K562 (cell line): ENCODE results near the gene DND1.

Experiments used
- CTCF ChIP-seq, 3 experiments: IDR thresholded peaks in 2 of 3; conservative IDR thresholded peaks in 1 of 3; 2 replicates each; pipeline ENCODE4 v1.5.1; 2011 to 2012; ENCODE audit warnings: low read length in 3 of 3, mild to moderate bottlenecking in 3 of 3, control low read depth in 2 of 3, improper control_type of control experiment in 1 of 3, inconsistent platforms in 1 of 3, low read depth in 1 of 3, mixed read lengths in 1 of 3, moderate library complexity in 1 of 3; ENCODE audit not compliant: insufficient read depth in 2 of 3
- E2F6 ChIP-seq, 2 experiments: IDR thresholded peaks; 2 replicates each; pipeline ENCODE4 v1.6.1; 2011; ENCODE audit warnings: borderline replicate concordance in 1 of 2, control low read depth in 1 of 2, low read depth in 1 of 2, low read length in 1 of 2, mild to moderate bottlenecking in 1 of 2, mixed read lengths in 1 of 2, moderate library complexity in 1 of 2; ENCODE audit not compliant: insufficient read depth in 1 of 2, insufficient read length in 1 of 2, poor library complexity in 1 of 2, severe bottlenecking in 1 of 2; ENCODE audit errors: extremely low read depth in 1 of 2
- ELK3 ChIP-seq: fragments of 450-650 bp; formaldehyde crosslinking; IDR thresholded peaks from 2 replicates; pipeline ENCODE4 v1.4.0; 2020; ENCODE audit warnings: mild to moderate bottlenecking
- KLF10 ChIP-seq: fragments of 250-450 bp; sonication (Bioruptor Pico); IDR thresholded peaks from 2 replicates; pipeline ENCODE4 v1.6.1; 2021; ENCODE audit warnings: matching md5 sums
- NBN ChIP-seq: fragments of 450-650 bp; IDR thresholded peaks from 2 replicates; pipeline ENCODE4 v1.6.1; 2016; ENCODE audit warnings: low read depth, mild to moderate bottlenecking
- NR4A1 ChIP-seq, 2 experiments: fragments of 250-450 bp in 1 of 2; fragments of 450-650 bp in 1 of 2; sonication (Bioruptor Pico) in 1 of 2; IDR thresholded peaks; 2 replicates each; pipeline versions ENCODE4 v1.4.0 to v1.6.1; 2016 to 2020; ENCODE audit warnings: mild to moderate bottlenecking in 2 of 2, missing compliant biosample characterization in 1 of 2, missing genetic modification characterization in 1 of 2, moderate library complexity in 1 of 2
- PCBP2 ChIP-seq: fragments of 200-400 bp; formaldehyde crosslinking; IDR thresholded peaks from 2 replicates; pipeline ENCODE4 v1.6.1; 2018; ENCODE audit warnings: low read length, low read depth, mild to moderate bottlenecking, moderate library complexity; ENCODE audit not compliant: poor library complexity, severe bottlenecking
- PHF20 ChIP-seq: fragments of 450-650 bp; IDR thresholded peaks from 2 replicates; pipeline ENCODE4 v1.6.1; 2018; ENCODE audit not compliant: partially characterized antibody
- POLR2AphosphoS5 ChIP-seq: IDR thresholded peaks from 2 replicates; pipeline ENCODE4 v1.6.1; 2011; ENCODE audit warnings: mild to moderate bottlenecking, low read depth, low read length, moderate library complexity; ENCODE audit not compliant: control insufficient read depth, insufficient read depth
- SETDB1 ChIP-seq: IDR thresholded peaks from one replicate; pipeline ENCODE4 v1.6.1; 2012; ENCODE audit warnings: low read length, control low read depth, inconsistent platforms
- SP1 ChIP-seq: sonication (generic); formaldehyde crosslinking; IDR thresholded peaks from 2 replicates; pipeline ENCODE4 v1.8.1; 2022; ENCODE audit warnings: mild to moderate bottlenecking, missing genetic modification reagents
- TAF7 ChIP-seq: fragments of 450-650 bp; IDR thresholded peaks from 2 replicates; pipeline ENCODE4 v1.6.1; 2016; ENCODE audit warnings: missing genetic modification characterization, missing compliant biosample characterization
- TBL1XR1 ChIP-seq, 2 experiments: IDR thresholded peaks; 2 replicates each; pipeline ENCODE4 v1.6.1; 2012; ENCODE audit warnings: improper control_type of control experiment in 2 of 2, low read length in 2 of 2, mild to moderate bottlenecking in 1 of 2
- USF2 ChIP-seq: sonication (generic); formaldehyde crosslinking; IDR thresholded peaks from 2 replicates; pipeline ENCODE4 v1.5.0; 2020; ENCODE audit warnings: missing genetic modification reagents

GRCh38 chr5:140718266-140718592 is 44.9 kb upstream of the DND1 start:
- no peak for TF ChIP-seq SETDB1
- TF ChIP-seq USF2 (CRISPR knock-in tag): no peak
- no peak for TF ChIP-seq NR4A1 (CRISPR knock-in tag; IDR thresholded peaks at IDR 0.05)
- no peak for TF ChIP-seq NR4A1 (tag; IDR thresholded peaks at IDR 0.05)
- no peak for TF ChIP-seq CTCF (IDR thresholded peaks at IDR 0.05 in 2 of 3, conservative IDR thresholded peaks at IDR 0.05 in 1 of 3; ENCODE audit: insufficient read depth in 2 of 3, low read depth in 1 of 3, low read length in 3 of 3)
- no peak for TF ChIP-seq PHF20
- no peak for TF ChIP-seq TAF7 (tag)
- TF ChIP-seq POLR2AphosphoS5: no peak
- TF ChIP-seq ELK3: no peak
- no peak for TF ChIP-seq KLF10 (CRISPR knock-in tag)
- TF ChIP-seq NBN: no peak
- no peak for TF ChIP-seq E2F6 (IDR thresholded peaks at IDR 0.05; ENCODE audit: borderline replicate concordance in 1 of 2, extremely low read depth in 1 of 2, insufficient read depth in 1 of 2, insufficient read length in 1 of 2, low read depth in 1 of 2, low read length in 1 of 2, poor library complexity in 1 of 2, severe bottlenecking in 1 of 2)
- no peak for TF ChIP-seq PCBP2
- no peak for TF ChIP-seq TBL1XR1 (IDR thresholded peaks at IDR 0.05; ENCODE audit: low read length in 2 of 2)
- TF ChIP-seq SP1 (CRISPR knock-in tag): no peak
